ENCODE results near the gene DNAJC5.

- TF ChIP-seq ZNF274 (IDR thresholded peaks at IDR 0.05; ENCODE audit: low read depth, low read length) (no peak), SUZ12 (IDR thresholded peaks at IDR 0.05; ENCODE audit: extremely low read depth, insufficient read depth, insufficient read length) (no peak), YY1 (IDR thresholded peaks at IDR 0.05; ENCODE audit: insufficient read depth, insufficient read length) (no peak)
Observed at GRCh38 chr20:63919130-63919529, 24.2 kb downstream of the DNAJC5 start.
